Endothelial cell of umbilical vein (primary cell): Measurements from ENCODE around the gene TBK1. TPM values are rescaled to one million over a fixed set of nuclear protein-coding genes. Genes with fewer than 3 reads are reported as not detected.

ENCODE experiments used
- BruUV-seq: library from RNA; stranded (reverse); fragments of 400-500 nt; replicated peaks from 2 replicates; lab custom pipeline; 2021; lab: Mats Ljungman, UMichigan
- CTCF ChIA-PET: fragments of 300-600, 350-600 bp; sonication (Branson Sonifier 250); formaldehyde crosslinking; loops from one replicate; lab custom pipeline; 2021; ENCODE audit warnings: antibody characterized with exemption, inconsistent platforms; lab: Charles Lee
- POLR2A ChIA-PET: fragments of 300-600, 350-600 bp; sonication (Branson Sonifier 250); formaldehyde crosslinking; loops from one replicate; lab custom pipeline; 2021; ENCODE audit warnings: antibody characterized with exemption, inconsistent platforms; lab: Charles Lee
- DNase-seq: peaks from one replicate; pipeline ENCODE4 v3.0.0-alpha.2; 2011; ENCODE audit warnings: low read depth, low spot score
- FAIRE-seq: peaks from 2 replicates; lab custom pipeline; 2011; peaks lifted over from hg19 to GRCh38; lab: Jason Lieb, UNC
- H2AFZ ChIP-seq: 2 replicates; pipeline ENCODE4 v1.6.0; 2012; ENCODE audit warnings: low read depth, low read length, control low read depth, inconsistent platforms
- H3K27ac ChIP-seq: 2 replicates; pipeline ENCODE4 v1.5.1; 2011; ENCODE audit warnings: low read depth, mild to moderate bottlenecking, control low read depth, low read length, moderate library complexity; ENCODE audit not compliant: insufficient read depth
- H3K27me3 ChIP-seq, 2 experiments: 2 replicates each; pipeline versions ENCODE4 v1.6.0 to v1.6.1; 2011; ENCODE audit warnings: low read length in 2 of 2, mixed read lengths in 1 of 2; ENCODE audit not compliant: control insufficient read depth in 2 of 2, insufficient read depth in 2 of 2
- H3K36me3 ChIP-seq, 2 experiments: 2 replicates in 1 of 2; 3 replicates in 1 of 2; pipeline ENCODE4 v1.5.1; 2011; ENCODE audit warnings: low read length in 2 of 2, mild to moderate bottlenecking in 1 of 2, moderate library complexity in 1 of 2; ENCODE audit not compliant: control insufficient read depth in 2 of 2, insufficient read depth in 2 of 2; ENCODE audit errors: extremely low read depth in 1 of 2
- H3K4me1 ChIP-seq: 3 replicates; pipeline ENCODE4 v1.5.1; 2011; ENCODE audit warnings: mild to moderate bottlenecking, low read length; ENCODE audit not compliant: control insufficient read depth, insufficient read depth; ENCODE audit errors: extremely low read depth
- H3K4me2 ChIP-seq: 2 replicates; pipeline ENCODE4 v1.6.1; 2011; ENCODE audit warnings: low read length, control low read depth, mixed read lengths; ENCODE audit not compliant: insufficient read depth
- H3K4me3 ChIP-seq, 3 experiments: fragments of 200-600 bp in 1 of 3; sonication (generic), shearing (Covaris generic) in 1 of 3; replicated peaks in 1 of 3; 2 replicates each; pipeline ENCODE4 v1.5.1; 2011 to 2016; ENCODE audit warnings: control low read depth in 3 of 3, low read length in 3 of 3, mild to moderate bottlenecking in 2 of 3, inconsistent platforms in 1 of 3, low read depth in 1 of 3, moderate library complexity in 1 of 3; ENCODE audit not compliant: insufficient read depth in 1 of 3
- H3K79me2 ChIP-seq: 2 replicates; pipeline ENCODE4 v1.6.0; 2012; ENCODE audit warnings: low read length, inconsistent platforms; ENCODE audit not compliant: control insufficient read depth, insufficient read depth
- H3K9ac ChIP-seq: replicated peaks from 2 replicates; pipeline ENCODE3; 2011; ENCODE audit warnings: low read length, control low read depth; ENCODE audit not compliant: insufficient read depth; ENCODE audit errors: extremely low read depth
- H3K9me1 ChIP-seq: replicated peaks from 3 replicates; pipeline ENCODE4 v1.6.0; 2011; ENCODE audit warnings: mild to moderate bottlenecking, low read length; ENCODE audit not compliant: control insufficient read depth, insufficient read depth; ENCODE audit errors: extremely low read depth
- H3K9me3 ChIP-seq: replicated peaks from 2 replicates; pipeline ENCODE4 v1.5.1; 2012; ENCODE audit warnings: low read length, inconsistent platforms; ENCODE audit not compliant: control insufficient read depth, insufficient read depth
- H4K20me1 ChIP-seq: replicated peaks from 2 replicates; pipeline ENCODE3; 2011; ENCODE audit warnings: mild to moderate bottlenecking, low read length; ENCODE audit not compliant: control insufficient read depth, insufficient read depth; ENCODE audit errors: extremely low read depth
- CTCF ChIP-seq, 2 donors: IDR thresholded peaks; 1 replicate in 1 of 2; 2 replicates in 1 of 2; pipeline ENCODE4 v1.5.1; 2011; ENCODE audit warnings: low read length in 2 of 2, mild to moderate bottlenecking in 2 of 2, moderate library complexity in 2 of 2, control low read depth in 1 of 2, inconsistent platforms in 1 of 2, low read depth in 1 of 2; ENCODE audit not compliant: insufficient read depth in 1 of 2; ENCODE audit errors: extremely low read depth in 1 of 2
- EZH2 ChIP-seq: IDR thresholded peaks from 2 replicates; pipeline ENCODE4 v1.6.1; 2012; ENCODE audit warnings: borderline replicate concordance, low read depth, mild to moderate bottlenecking, moderate library complexity, low read length, inconsistent platforms; ENCODE audit not compliant: severe bottlenecking
- FOS ChIP-seq: IDR thresholded peaks from 2 replicates; pipeline ENCODE4 v1.6.1; 2011; ENCODE audit warnings: mild to moderate bottlenecking, low read length, moderate library complexity, borderline replicate concordance; ENCODE audit not compliant: insufficient read depth
- GATA2 ChIP-seq: IDR thresholded peaks from 2 replicates; pipeline ENCODE4 v1.7.0; 2011; ENCODE audit warnings: low read depth, mild to moderate bottlenecking, moderate library complexity, mixed read lengths, low read length; ENCODE audit not compliant: insufficient read length, insufficient read depth
- JUN ChIP-seq: IDR thresholded peaks from 2 replicates; pipeline ENCODE4 v1.6.1; 2011; ENCODE audit warnings: borderline replicate concordance, low read depth; ENCODE audit not compliant: insufficient read length, insufficient read depth
- MAX ChIP-seq: IDR thresholded peaks from 2 replicates; pipeline ENCODE4 v1.6.1; 2011; ENCODE audit not compliant: insufficient read depth, insufficient read length
- MYC ChIP-seq: IDR thresholded peaks from one replicate; pipeline ENCODE4 v1.6.1; 2011; ENCODE audit warnings: mild to moderate bottlenecking, low read depth, low read length
- POLR2A ChIP-seq: IDR thresholded peaks from 2 replicates; pipeline ENCODE4 v1.6.1; 2012; ENCODE audit warnings: low read depth, mild to moderate bottlenecking, control low read depth, low read length
- POLR2AphosphoS5 ChIP-seq: IDR thresholded peaks from 2 replicates; pipeline ENCODE4 v1.6.1; 2012; ENCODE audit warnings: low read depth, mild to moderate bottlenecking, control low read depth, low read length, moderate library complexity; ENCODE audit not compliant: insufficient read depth
- dilution Hi-C: fragments of 300-500 bp; cut with MboI; formaldehyde crosslinking; loops from one replicate; pipeline ENCODE4 v1.15.0; 2019; ENCODE audit warnings: low sequenced_read_pairs; ENCODE audit not compliant: extremely low pct_ligation_motif_present
- intact Hi-C: fragments of 100-400 bp; cut with micrococcal nuclease; formaldehyde crosslinking; loops from one replicate; pipeline ENCODE4 v1.10.0; 2022
- polyA plus RNA-seq, 4 experiments: library from polyadenylated mRNA; depleted of rRNA in 3 of 4; stranded (reverse) in 3 of 4; unstranded in 1 of 4; fragments of >200 nt; gene quantifications; 2 replicates each; pipeline versions ENCODE4 v1.2.1 to v1.2.3, GENCODE V29; 2011 to 2012; ENCODE audit warnings: missing spikeins in 1 of 4
- total RNA-seq: library from RNA; stranded (reverse); gene quantifications from 2 replicates; pipeline ENCODE4 v1.2.3, GENCODE V29; 2021

The TBK1 gene
- total and polyA plus RNA-seq, 2 donors (not counting 3 experiments of a cell fraction or from before 2014, with no cell fraction given), result 8.0 to 28.9 TPM

GRCh38 chr12:64433915-64434314 is 18.0 kb upstream of the TBK1 start:
- intact Hi-C loops (no loop called here), dilution Hi-C loops (no loop called here)
- no peak overlapping the region for H2AFZ ChIP-seq
- no peaks in the 10 kb centered on the region for H3K9me1 ChIP-seq
- H4K20me1 ChIP-seq, result no peaks in the 10 kb centered on the region
- no peaks in the 10 kb centered on the region for H3K79me2 ChIP-seq
- ChIA-PET CTCF (interaction anchor here (0.6 to 1.3 kb wide), 3 partner anchors 10 to 21 kb away, joined by 3 read pairs; no protein-coding TSS in a partner anchor), POLR2A (no interaction called here)
- no peaks in the 10 kb centered on the region for H3K9me3 ChIP-seq
- no peak overlapping the region for H3K4me3 ChIP-seq
- DNase-seq (no peak), FAIRE-seq (no peak)
- H3K27ac ChIP-seq, result no peak overlapping the region
- peaks cover 36 to 42% of the 10 kb centered on the region in 2 experiments for H3K36me3 ChIP-seq
- H3K4me1 ChIP-seq, result no peaks in the 10 kb centered on the region
- TF ChIP-seq POLR2AphosphoS5 (no peak), CTCF (IDR thresholded peaks at IDR 0.05; ENCODE audit: extremely low read depth in 1 of 2, insufficient read depth in 1 of 2, low read depth in 1 of 2, low read length in 2 of 2) (no peak), MAX (no peak), EZH2 (no peak)
- H3K4me2 ChIP-seq, result no peak overlapping the region
- no peak overlapping the region for H3K9ac ChIP-seq
- H3K27me3 ChIP-seq, result no peaks in the 10 kb centered on the region
- no TSS peak for BruUV-seq

GRCh38 chr12:64440100-64440499 is 11.8 kb upstream of the TBK1 start:
- Histone ChIP-seq H3K9me3 (no peaks in the 10 kb centered on the region), H3K4me1 (no peaks in the 10 kb centered on the region), H2AFZ (no peak overlapping the region), H3K4me2 (no peak overlapping the region), H3K4me3 (no peak overlapping the region), H3K79me2 (no peaks in the 10 kb centered on the region), H3K9me1 (no peaks in the 10 kb centered on the region), H3K36me3 (peaks cover 20 to 25% of the 10 kb centered on the region in 2 experiments), H3K27ac (no peak overlapping the region), H3K27me3 (no peaks in the 10 kb centered on the region), H3K9ac (no peak overlapping the region), H4K20me1 (no peaks in the 10 kb centered on the region)
- intact Hi-C loops, result no loop called here
- ChIA-PET POLR2A (no interaction called here), CTCF (interaction anchor here (1.7 kb wide), 1 partner anchor 9 kb away, joined by 5 read pairs; no protein-coding TSS in a partner anchor)
- DNase-seq, result no peak
- no TSS peak for BruUV-seq
- no peak for FAIRE-seq
- dilution Hi-C loops, result no loop called here
- TF ChIP-seq JUN (no peak), FOS (no peak), CTCF (IDR thresholded peaks at IDR 0.05; ENCODE audit: extremely low read depth in 1 of 2, insufficient read depth in 1 of 2, low read depth in 1 of 2, low read length in 2 of 2) (no peak), POLR2A (no peak), POLR2AphosphoS5 (no peak), MYC (no peak), GATA2 (no peak), EZH2 (no peak)
